PC-3 (cell line): ENCODE data around the gene VSX1. TPM values are rescaled to one million over a fixed set of nuclear protein-coding genes. Genes with fewer than 3 reads are reported as not detected.
A peak's percentile ranks its signal among the peaks of the same experiment; 100 is the strongest.

ENCODE experiments used
- ATAC-seq: fragments of 200-7000 bp; cut with Tn5 transposase; 2 replicates; pipeline ENCODE4 v1.9.1; 2020; ENCODE audit warnings: mild to moderate bottlenecking, moderate library complexity
- BruUV-seq: library from RNA; stranded (reverse); fragments of 400-500 nt; replicated peaks from 2 replicates; lab custom pipeline; 2021; lab: Mats Ljungman, UMichigan
- CTCF ChIA-PET: fragments of 300-600 bp; sonication (Branson Sonifier 250); formaldehyde crosslinking; loops from one replicate; lab custom pipeline; 2022; ENCODE audit warnings: antibody characterized with exemption; lab: Charles Lee
- POLR2A ChIA-PET: fragments of 300-600 bp; sonication (Branson Sonifier 250); formaldehyde crosslinking; loops from one replicate; lab custom pipeline; 2022; ENCODE audit warnings: antibody characterized with exemption; ENCODE audit not compliant: unreplicated experiment; lab: Charles Lee
- DNase-seq: peaks from one replicate; pipeline ENCODE4 v3.0.0-alpha.2; 2015
- H2AFZ ChIP-seq: fragments of 300-600 bp; sonication (generic); 2 replicates; pipeline ENCODE4 v1.6.0; 2016; ENCODE audit warnings: antibody characterized with exemption, low read length
- H3F3A ChIP-seq: fragments of 300-600 bp; sonication (generic); one replicate; pipeline ENCODE4 v1.6.0; 2017; ENCODE audit warnings: antibody characterized with exemption, low read length, control low read depth, mild to moderate bottlenecking; ENCODE audit not compliant: unreplicated experiment
- H3K27ac ChIP-seq: fragments of 300-600 bp; sonication (generic); 2 replicates; pipeline ENCODE4 v1.5.1; 2016; ENCODE audit warnings: mild to moderate bottlenecking, low read length
- H3K27me3 ChIP-seq: fragments of 300-600 bp; sonication (generic); 2 replicates; pipeline ENCODE4 v1.6.1; 2016; ENCODE audit warnings: low read length, mixed read lengths
- H3K36me3 ChIP-seq: fragments of 300-600 bp; sonication (generic); 2 replicates; pipeline ENCODE4 v1.6.1; 2016; ENCODE audit warnings: low read depth, mixed run types, low read length, mixed read lengths
- H3K4me1 ChIP-seq: fragments of 300-600 bp; sonication (generic); 2 replicates; pipeline ENCODE4 v1.5.1; 2016; ENCODE audit warnings: low read length; ENCODE audit not compliant: insufficient read depth
- H3K4me2 ChIP-seq: fragments of 300-600 bp; sonication (generic); 2 replicates; pipeline ENCODE4 v1.6.0; 2016; ENCODE audit warnings: low read length
- H3K4me3 ChIP-seq: fragments of 300-600 bp; sonication (generic); 2 replicates; pipeline ENCODE4 v1.5.1; 2016; ENCODE audit warnings: mild to moderate bottlenecking, low read length, mixed read lengths
- H3K79me2 ChIP-seq: fragments of 300-600 bp; sonication (generic); 2 replicates; pipeline ENCODE4 v1.6.1; 2017; ENCODE audit warnings: low read length, mixed read lengths
- H3K9ac ChIP-seq: fragments of 300-600 bp; sonication (generic); 2 replicates; pipeline ENCODE4 v1.6.0; 2016; ENCODE audit warnings: mild to moderate bottlenecking, low read length
- H3K9me2 ChIP-seq: fragments of 300-600 bp; sonication (generic); replicated peaks from 2 replicates; pipeline ENCODE4 v1.6.1; 2016; ENCODE audit warnings: mixed run types, low read length, mixed read lengths
- H3K9me3 ChIP-seq: fragments of 300-600 bp; sonication (generic); 2 replicates; pipeline ENCODE4 v1.6.1; 2016; ENCODE audit warnings: low read length, mixed read lengths
- H4K20me1 ChIP-seq: fragments of 300-600 bp; sonication (generic); 2 replicates; pipeline ENCODE4 v1.6.1; 2016; ENCODE audit warnings: low read length, mixed read lengths
- CTCF ChIP-seq: fragments of 300-600 bp; sonication (generic); conservative IDR thresholded peaks from 2 replicates; pipeline ENCODE4 v1.5.1; 2017; ENCODE audit warnings: antibody characterized with exemption, low read depth, mild to moderate bottlenecking, low read length
- EZH2 ChIP-seq: fragments of 300-600 bp; sonication (generic); IDR thresholded peaks from one replicate; pipeline ENCODE4 v1.6.1; 2017; ENCODE audit warnings: antibody characterized with exemption, mild to moderate bottlenecking, low read length; ENCODE audit not compliant: unreplicated experiment
- EZH2phosphoT487 ChIP-seq: fragments of 300-600 bp; sonication (generic); IDR thresholded peaks from 2 replicates; pipeline ENCODE4 v1.6.1; 2018; ENCODE audit warnings: mild to moderate bottlenecking, antibody characterized with exemption, low read length, borderline replicate concordance
- intact Hi-C: fragments of 100-400 bp; cut with micrococcal nuclease; formaldehyde crosslinking; loops from 2 replicates; pipeline ENCODE4 v1.9.0; 2023
- total RNA-seq: library from RNA; depleted of rRNA; stranded (reverse); fragments of >200 nt; gene quantifications from 2 replicates; pipeline ENCODE4 v1.2.3, GENCODE V29; 2014

Gene VSX1
- total RNA-seq, 1 experiment from 2014 or later: not detected

- H3K27me3 ChIP-seq: peaks cover 13% of the 10 kb centered on the region
- no peaks in the 10 kb centered on the region for H4K20me1 ChIP-seq
- ChIA-PET POLR2A (no interaction called here), CTCF (no interaction called here)
- BruUV-seq: no TSS peak
- peak overlapping the region; percentile 43 for H3K9ac ChIP-seq
- H3K4me3 ChIP-seq: peak overlapping the region; percentile 86
- intact Hi-C loops: loop anchor here (2.0 kb wide), 1 partner anchor 65 kb away; the partner anchor contains the start of gene APMAP
- H3K9me2 ChIP-seq: no peaks in the 10 kb centered on the region
- DNase-seq: peak; percentile 56
- TF ChIP-seq EZH2phosphoT487: no peak
- H3K79me2 ChIP-seq: no peaks in the 10 kb centered on the region
- H3K27ac ChIP-seq: no peak overlapping the region
- no peaks in the 10 kb centered on the region for H3F3A ChIP-seq
- ATAC-seq: peak; percentile 66
- H3K36me3 ChIP-seq: no peaks in the 10 kb centered on the region
- H3K4me2 ChIP-seq: peak overlapping the region; percentile 93
- H2AFZ ChIP-seq: peak overlapping the region; percentile 93
- H3K4me1 ChIP-seq: peaks cover 26% of the 10 kb centered on the region
- no peaks in the 10 kb centered on the region for H3K9me3 ChIP-seq
Observed at GRCh38 chr20:25057234-25058050, 24.5 kb downstream of the VSX1 start.

GRCh38 chr20:25056690-25057233 lies 25.2 kb downstream of the VSX1 start:
- DNase-seq (no peak), ATAC-seq (no peak)
- BruUV-seq: no TSS peak
- intact Hi-C loops: loop anchor here (2.0 kb wide), 1 partner anchor 64 kb away; the partner anchor contains the start of gene APMAP
- H3K9ac ChIP-seq: peak overlapping the region; percentile 43
- POLR2A ChIA-PET: no interaction called here
- H3K36me3 ChIP-seq: no peaks in the 10 kb centered on the region
- no peaks in the 10 kb centered on the region for H3K9me3 ChIP-seq
- peak overlapping the region; percentile 93 for H3K4me2 ChIP-seq
- no peak overlapping the region for H3K27ac ChIP-seq
- H4K20me1 ChIP-seq: no peaks in the 10 kb centered on the region
- peak overlapping the region; percentile 86 for H3K4me3 ChIP-seq
- H3K4me1 ChIP-seq: peaks cover 26% of the 10 kb centered on the region
- H3K79me2 ChIP-seq: no peaks in the 10 kb centered on the region
- no peaks in the 10 kb centered on the region for H3K9me2 ChIP-seq
- H3K27me3 ChIP-seq: peaks cover 6% of the 10 kb centered on the region
- H2AFZ ChIP-seq: peak overlapping the region; percentile 93
- CTCF ChIA-PET: no interaction called here
- no peaks in the 10 kb centered on the region for H3F3A ChIP-seq
- no peak for TF ChIP-seq EZH2
- TF ChIP-seq CTCF: no peak
- TF ChIP-seq EZH2phosphoT487: no peak

- no peak overlapping the region for H3K9ac ChIP-seq
- TF ChIP-seq EZH2: no peak
- no peak for TF ChIP-seq CTCF
- TF ChIP-seq EZH2phosphoT487: no peak
- no peaks in the 10 kb centered on the region for H3K9me2 ChIP-seq
- peak overlapping the region; percentile 93 for H3K4me2 ChIP-seq
- H3K36me3 ChIP-seq: no peaks in the 10 kb centered on the region
- no peak; the same call in 1 of the 2 replicates for ATAC-seq
- intact Hi-C loops: loop anchor here (2.0 kb wide), 1 partner anchor 63 kb away; the partner anchor contains the start of gene APMAP
- no peak overlapping the region for H3K27ac ChIP-seq
- POLR2A ChIA-PET: no interaction called here
- no peaks in the 10 kb centered on the region for H3K27me3 ChIP-seq
- no peaks in the 10 kb centered on the region for H3F3A ChIP-seq
- CTCF ChIA-PET: no interaction called here
- H3K4me1 ChIP-seq: peaks cover 26% of the 10 kb centered on the region
- no peaks in the 10 kb centered on the region for H3K79me2 ChIP-seq
- H3K4me3 ChIP-seq: no peak overlapping the region
- H3K9me3 ChIP-seq: no peaks in the 10 kb centered on the region
- no peaks in the 10 kb centered on the region for H4K20me1 ChIP-seq
- H2AFZ ChIP-seq: no peak overlapping the region
- DNase-seq: peak; percentile 32
- no TSS peak for BruUV-seq
Observed at GRCh38 chr20:25055711-25056495, 26.0 kb downstream of the VSX1 start.
